K562 (cell line): ENCODE data around the gene CASP6. TPM values are rescaled to one million over a fixed set of nuclear protein-coding genes. Genes with fewer than 3 reads are reported as not detected.
A peak's percentile ranks its signal among the peaks of the same experiment; 100 is the strongest.

Experiments
- NCOA4 ChIP-seq: fragments of 450-650 bp; IDR thresholded peaks from 2 replicates; pipeline ENCODE4 v1.6.1; 2018; ENCODE audit warnings: mild to moderate bottlenecking; ENCODE audit not compliant: partially characterized antibody
- POLR3A ChIP-seq: IDR thresholded peaks from 2 replicates; pipeline ENCODE4 v1.6.1; 2011; ENCODE audit warnings: borderline replicate concordance, mild to moderate bottlenecking, moderate library complexity; ENCODE audit not compliant: insufficient read length, insufficient read depth; ENCODE audit errors: extremely low read depth
- RBM39 ChIP-seq: fragments of 200-400 bp; formaldehyde crosslinking; optimal IDR thresholded peaks from 2 replicates; pipeline ENCODE3; 2018; ENCODE audit warnings: low read depth, low read length
- RHOXF2B ChIP-seq: fragments of 250-450 bp; sonication (Bioruptor Pico); conservative IDR thresholded peaks from 2 replicates; pipeline ENCODE4 v1.5.1; 2021
- SIN3A ChIP-seq, 2 experiments: fragments of 150-350 bp in 1 of 2; IDR thresholded peaks; 2 replicates each; pipeline ENCODE4 v1.6.1; 2011 to 2016; ENCODE audit warnings: borderline replicate concordance in 2 of 2, low read depth in 2 of 2, low read length in 2 of 2, mild to moderate bottlenecking in 2 of 2, moderate library complexity in 2 of 2; ENCODE audit not compliant: control insufficient read depth in 1 of 2
- TRIM28 ChIP-seq: fragments of 450-650 bp; IDR thresholded peaks from 2 replicates; pipeline ENCODE4 v1.6.1; 2017
- ZNF239 ChIP-seq: fragments of 250-450 bp; sonication (Bioruptor Pico); IDR thresholded peaks from 2 replicates; pipeline ENCODE4 v1.4.0; 2020; ENCODE audit warnings: mild to moderate bottlenecking
- ZNF75A ChIP-seq: fragments of 450-650 bp; formaldehyde crosslinking; IDR thresholded peaks from 2 replicates; pipeline ENCODE4 v1.4.0; 2020; ENCODE audit warnings: mild to moderate bottlenecking
- polyA plus RNA-seq, 8 experiments: library from polyadenylated mRNA; depleted of rRNA in 4 of 8; stranded (reverse) in 5 of 8; unstranded in 3 of 8; fragments of >200 nt; fragmentation: Nextera tagmentation in 2 of 8; fragmentation: Illumina TruSeq in 1 of 8; extraction: Ambion mirVana in 2 of 8; extraction: Trizol in 1 of 8; gene quantifications; 2 replicates each; pipeline versions ENCODE4 v1.2.1 to v1.2.3, GENCODE V29; 2011 to 2014; ENCODE audit warnings: inconsistent platforms in 1 of 8, missing spikeins in 1 of 8
- total RNA-seq, 7 experiments: library from RNA; depleted of rRNA in 6 of 7; stranded (reverse); fragments of >200 nt in 6 of 7; fragmentation: Illumina TruSeq in 2 of 7; extraction: Trizol in 2 of 7; gene quantifications; 2 replicates each; pipeline versions ENCODE4 v1.2.1 to v1.2.3, GENCODE V29; 2011 to 2021; ENCODE audit warnings: low replicate concordance in 1 of 7
- TF ChIP-seq, protein P1 (sequence below): fragments of 250-450 bp; sonication (Bioruptor Pico); IDR thresholded peaks from 2 replicates; pipeline ENCODE4 v1.6.1; 2021; ENCODE audit warnings: mild to moderate bottlenecking
- TF ChIP-seq, protein P2 (sequence below): sonication (generic); formaldehyde crosslinking; IDR thresholded peaks from 2 replicates; pipeline ENCODE4 v1.8.0; 2022; ENCODE audit warnings: mild to moderate bottlenecking, missing genetic modification reagents
- TF ChIP-seq, protein P3 (sequence below): fragments of 250-450 bp; sonication (Bioruptor Pico); IDR thresholded peaks from 2 replicates; pipeline ENCODE4 v1.5.0; 2022; ENCODE audit warnings: mild to moderate bottlenecking
- TF ChIP-seq, protein P4 (sequence below): IDR thresholded peaks from 2 replicates; pipeline ENCODE4 v1.6.1; 2012; ENCODE audit warnings: low read depth, low read length, improper control_type of control experiment, borderline replicate concordance
- TF ChIP-seq, protein P5 (sequence below): fragments of 450-650 bp; formaldehyde crosslinking; IDR thresholded peaks from 2 replicates; pipeline ENCODE4 v1.4.0; 2020; ENCODE audit warnings: mild to moderate bottlenecking, moderate library complexity

Gene CASP6
- total and polyA plus RNA-seq, 9 of the 15 experiments (the other 6 are each of a cell fraction or from before 2014, with no cell fraction given): 20.8 to 72.7 (median 39.1) TPM

DNA sequence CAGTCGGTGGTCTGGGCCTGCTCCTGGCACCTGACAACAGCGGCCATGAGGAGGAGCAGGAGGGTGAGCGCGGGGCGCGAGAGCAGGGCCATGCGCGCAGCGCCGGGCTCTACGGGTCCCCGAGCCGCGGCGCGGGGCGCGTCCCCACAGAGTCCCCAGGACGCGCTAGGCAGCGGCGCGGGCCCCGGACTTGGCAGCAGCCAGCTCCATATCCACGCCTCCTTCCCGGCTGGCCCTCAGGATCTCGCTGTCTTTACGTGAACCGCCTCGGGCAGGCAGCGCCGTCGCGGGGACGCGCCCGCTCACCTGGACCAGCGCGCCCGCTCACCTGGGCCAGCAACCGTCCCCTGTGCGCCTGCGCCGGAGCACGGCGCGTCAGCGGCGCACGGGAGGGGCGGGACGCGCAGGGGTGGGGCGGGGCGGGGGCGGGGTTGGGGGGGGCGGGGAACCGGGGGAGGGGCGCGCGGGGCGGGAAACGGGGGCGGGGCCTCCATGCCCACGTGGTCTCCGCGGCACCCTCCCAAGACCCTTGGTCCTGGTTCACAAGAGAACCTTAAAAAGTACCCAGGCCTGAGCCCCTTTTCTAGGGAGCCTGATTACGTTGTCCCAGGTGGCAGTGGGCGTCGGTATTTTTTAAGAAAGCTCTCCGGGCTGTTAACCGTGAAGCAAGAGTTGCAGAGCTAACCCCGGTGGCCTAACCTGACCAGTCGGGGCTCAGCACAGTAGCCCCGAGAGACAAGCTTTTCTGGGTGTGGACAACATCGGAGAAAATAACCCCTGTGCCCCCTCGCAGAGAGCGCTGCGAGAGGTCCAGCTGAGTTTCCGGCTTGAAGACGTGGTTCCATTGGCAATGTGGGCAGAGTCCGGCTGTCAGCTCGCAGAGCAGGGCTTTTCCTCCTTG lies 26.7 kb upstream of the CASP6 start, which contains the start of gene PLA2G12A (continued):
- TF ChIP-seq RBM39: no peak
- TF ChIP-seq NCOA4: no peak
- no peak for TF ChIP-seq ZNF239
- TF ChIP-seq, protein P1, sequence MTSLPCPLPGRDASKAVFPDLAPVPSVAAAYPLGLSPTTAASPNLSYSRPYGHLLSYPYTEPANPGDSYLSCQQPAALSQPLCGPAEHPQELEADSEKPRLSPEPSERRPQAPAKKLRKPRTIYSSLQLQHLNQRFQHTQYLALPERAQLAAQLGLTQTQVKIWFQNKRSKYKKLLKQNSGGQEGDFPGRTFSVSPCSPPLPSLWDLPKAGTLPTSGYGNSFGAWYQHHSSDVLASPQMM (CRISPR knock-in tag): no peak
- no peak for TF ChIP-seq RHOXF2B (CRISPR knock-in tag)
- TF ChIP-seq TRIM28: no peak
- no peak for TF ChIP-seq ZNF75A (CRISPR knock-in tag)
- TF ChIP-seq, protein P2, sequence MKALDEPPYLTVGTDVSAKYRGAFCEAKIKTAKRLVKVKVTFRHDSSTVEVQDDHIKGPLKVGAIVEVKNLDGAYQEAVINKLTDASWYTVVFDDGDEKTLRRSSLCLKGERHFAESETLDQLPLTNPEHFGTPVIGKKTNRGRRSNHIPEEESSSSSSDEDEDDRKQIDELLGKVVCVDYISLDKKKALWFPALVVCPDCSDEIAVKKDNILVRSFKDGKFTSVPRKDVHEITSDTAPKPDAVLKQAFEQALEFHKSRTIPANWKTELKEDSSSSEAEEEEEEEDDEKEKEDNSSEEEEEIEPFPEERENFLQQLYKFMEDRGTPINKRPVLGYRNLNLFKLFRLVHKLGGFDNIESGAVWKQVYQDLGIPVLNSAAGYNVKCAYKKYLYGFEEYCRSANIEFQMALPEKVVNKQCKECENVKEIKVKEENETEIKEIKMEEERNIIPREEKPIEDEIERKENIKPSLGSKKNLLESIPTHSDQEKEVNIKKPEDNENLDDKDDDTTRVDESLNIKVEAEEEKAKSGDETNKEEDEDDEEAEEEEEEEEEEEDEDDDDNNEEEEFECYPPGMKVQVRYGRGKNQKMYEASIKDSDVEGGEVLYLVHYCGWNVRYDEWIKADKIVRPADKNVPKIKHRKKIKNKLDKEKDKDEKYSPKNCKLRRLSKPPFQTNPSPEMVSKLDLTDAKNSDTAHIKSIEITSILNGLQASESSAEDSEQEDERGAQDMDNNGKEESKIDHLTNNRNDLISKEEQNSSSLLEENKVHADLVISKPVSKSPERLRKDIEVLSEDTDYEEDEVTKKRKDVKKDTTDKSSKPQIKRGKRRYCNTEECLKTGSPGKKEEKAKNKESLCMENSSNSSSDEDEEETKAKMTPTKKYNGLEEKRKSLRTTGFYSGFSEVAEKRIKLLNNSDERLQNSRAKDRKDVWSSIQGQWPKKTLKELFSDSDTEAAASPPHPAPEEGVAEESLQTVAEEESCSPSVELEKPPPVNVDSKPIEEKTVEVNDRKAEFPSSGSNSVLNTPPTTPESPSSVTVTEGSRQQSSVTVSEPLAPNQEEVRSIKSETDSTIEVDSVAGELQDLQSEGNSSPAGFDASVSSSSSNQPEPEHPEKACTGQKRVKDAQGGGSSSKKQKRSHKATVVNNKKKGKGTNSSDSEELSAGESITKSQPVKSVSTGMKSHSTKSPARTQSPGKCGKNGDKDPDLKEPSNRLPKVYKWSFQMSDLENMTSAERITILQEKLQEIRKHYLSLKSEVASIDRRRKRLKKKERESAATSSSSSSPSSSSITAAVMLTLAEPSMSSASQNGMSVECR: peak; percentile 64
- TF ChIP-seq, protein P3, sequence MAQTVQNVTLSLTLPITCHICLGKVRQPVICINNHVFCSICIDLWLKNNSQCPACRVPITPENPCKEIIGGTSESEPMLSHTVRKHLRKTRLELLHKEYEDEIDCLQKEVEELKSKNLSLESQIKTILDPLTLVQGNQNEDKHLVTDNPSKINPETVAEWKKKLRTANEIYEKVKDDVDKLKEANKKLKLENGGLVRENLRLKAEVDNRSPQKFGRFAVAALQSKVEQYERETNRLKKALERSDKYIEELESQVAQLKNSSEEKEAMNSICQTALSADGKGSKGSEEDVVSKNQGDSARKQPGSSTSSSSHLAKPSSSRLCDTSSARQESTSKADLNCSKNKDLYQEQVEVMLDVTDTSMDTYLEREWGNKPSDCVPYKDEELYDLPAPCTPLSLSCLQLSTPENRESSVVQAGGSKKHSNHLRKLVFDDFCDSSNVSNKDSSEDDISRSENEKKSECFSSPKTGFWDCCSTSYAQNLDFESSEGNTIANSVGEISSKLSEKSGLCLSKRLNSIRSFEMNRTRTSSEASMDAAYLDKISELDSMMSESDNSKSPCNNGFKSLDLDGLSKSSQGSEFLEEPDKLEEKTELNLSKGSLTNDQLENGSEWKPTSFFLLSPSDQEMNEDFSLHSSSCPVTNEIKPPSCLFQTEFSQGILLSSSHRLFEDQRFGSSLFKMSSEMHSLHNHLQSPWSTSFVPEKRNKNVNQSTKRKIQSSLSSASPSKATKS (CRISPR knock-in tag): no peak
- peak in 1 of 2 experiments; percentile 64; a peak in 1 of 4 replicates for TF ChIP-seq SIN3A (IDR thresholded peaks at IDR 0.05; ENCODE audit: borderline replicate concordance in 2 of 2, control insufficient read depth in 1 of 2, low read depth in 2 of 2, low read length in 2 of 2)
- TF ChIP-seq, protein P4, sequence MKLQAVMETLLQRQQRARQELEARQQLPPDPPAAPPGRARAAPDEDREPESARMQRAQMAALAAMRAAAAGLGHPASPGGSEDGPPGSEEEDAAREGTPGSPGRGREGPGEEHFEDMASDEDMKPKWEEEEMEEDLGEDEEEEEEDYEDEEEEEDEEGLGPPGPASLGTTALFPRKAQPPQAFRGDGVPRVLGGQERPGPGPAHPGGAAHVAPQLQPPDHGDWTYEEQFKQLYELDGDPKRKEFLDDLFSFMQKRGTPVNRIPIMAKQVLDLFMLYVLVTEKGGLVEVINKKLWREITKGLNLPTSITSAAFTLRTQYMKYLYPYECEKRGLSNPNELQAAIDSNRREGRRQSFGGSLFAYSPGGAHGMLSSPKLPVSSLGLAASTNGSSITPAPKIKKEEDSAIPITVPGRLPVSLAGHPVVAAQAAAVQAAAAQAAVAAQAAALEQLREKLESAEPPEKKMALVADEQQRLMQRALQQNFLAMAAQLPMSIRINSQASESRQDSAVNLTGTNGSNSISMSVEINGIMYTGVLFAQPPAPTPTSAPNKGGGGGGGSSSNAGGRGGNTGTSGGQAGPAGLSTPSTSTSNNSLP: no peak
- TF ChIP-seq, protein P5, sequence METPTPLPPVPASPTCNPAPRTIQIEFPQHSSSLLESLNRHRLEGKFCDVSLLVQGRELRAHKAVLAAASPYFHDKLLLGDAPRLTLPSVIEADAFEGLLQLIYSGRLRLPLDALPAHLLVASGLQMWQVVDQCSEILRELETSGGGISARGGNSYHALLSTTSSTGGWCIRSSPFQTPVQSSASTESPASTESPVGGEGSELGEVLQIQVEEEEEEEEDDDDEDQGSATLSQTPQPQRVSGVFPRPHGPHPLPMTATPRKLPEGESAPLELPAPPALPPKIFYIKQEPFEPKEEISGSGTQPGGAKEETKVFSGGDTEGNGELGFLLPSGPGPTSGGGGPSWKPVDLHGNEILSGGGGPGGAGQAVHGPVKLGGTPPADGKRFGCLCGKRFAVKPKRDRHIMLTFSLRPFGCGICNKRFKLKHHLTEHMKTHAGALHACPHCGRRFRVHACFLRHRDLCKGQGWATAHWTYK (CRISPR knock-in tag): peak; percentile 68
- no peak for TF ChIP-seq POLR3A
